ENCODE results near the gene GUSB.
"Not testable (repeated sequence)": the region's sequence is repeated elsewhere in the genome, so short reads cannot be mapped to it uniquely, and the experiment has no call there.

The GUSB gene

GRCh38 chr7:65975814-65976445 is 6.1 kb downstream of the GUSB start:
- no peak for FAIRE-seq

- FAIRE-seq = no peak
These were observed 7.1 kb downstream of the GUSB start for GRCh38 chr7:65974876-65975275.

- no peak for FAIRE-seq
These were observed 7.7 kb downstream of the GUSB start for GRCh38 chr7:65974191-65974801.

GRCh38 chr7:65972976-65973375 is 9.0 kb downstream of the GUSB start:
- FAIRE-seq = no peak

- no peak for FAIRE-seq
These were observed 11.0 kb downstream of the GUSB start for GRCh38 chr7:65971021-65971420.

DNA sequence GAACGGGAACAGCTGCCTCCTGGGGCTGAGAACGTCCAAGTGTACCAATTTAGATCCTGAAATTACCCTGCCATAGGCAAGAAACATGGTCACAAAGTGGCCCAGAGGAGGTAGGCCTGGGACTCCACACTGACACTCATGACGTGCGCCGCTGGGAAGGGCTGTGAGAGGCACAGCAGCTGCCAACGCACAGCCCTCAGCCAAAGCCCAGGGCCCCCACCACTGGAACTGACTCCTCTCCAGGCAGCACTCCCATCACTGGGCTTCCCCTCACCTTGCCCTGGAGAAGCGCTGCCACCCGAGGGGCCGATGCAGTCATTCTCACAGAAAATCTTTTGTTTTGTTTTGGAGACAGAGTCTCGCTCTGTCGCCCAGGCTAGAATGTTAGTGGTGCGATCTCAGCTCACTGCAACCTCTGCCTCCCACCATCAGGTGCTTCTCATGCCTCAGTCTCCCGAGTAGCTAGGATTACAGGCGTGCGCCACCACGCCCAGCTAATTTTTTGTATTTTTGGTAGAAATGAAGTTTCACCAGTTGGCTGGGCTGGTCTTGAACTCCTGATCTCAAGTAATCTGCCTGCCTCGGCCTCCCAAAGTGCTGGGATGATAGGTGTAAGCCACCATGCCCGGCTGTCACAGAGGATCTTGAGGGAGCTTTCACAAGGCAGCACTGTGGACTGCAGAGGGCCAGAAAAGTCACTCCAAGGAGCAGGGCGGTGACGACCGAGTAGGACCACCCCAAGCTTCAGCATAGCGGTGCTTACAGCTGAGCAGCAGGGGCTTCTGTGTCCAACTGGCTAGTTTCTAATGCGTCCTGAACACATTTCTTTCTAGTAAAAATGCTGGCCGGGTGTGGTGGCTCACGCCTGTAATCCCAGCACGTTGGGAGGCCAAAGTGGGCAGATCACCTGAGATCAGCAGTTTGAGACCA is 13.5 kb downstream of the GUSB start:
- no peak for FAIRE-seq

GRCh38 chr7:65967361-65968155 is 14.5 kb downstream of the GUSB start:
- FAIRE-seq = no peak

GRCh38 chr7:65966146-65966545 is 15.9 kb downstream of the GUSB start:
- no peak for FAIRE-seq

- FAIRE-seq = not testable (repeated sequence)
These were observed 17.3 kb downstream of the GUSB start for GRCh38 chr7:65964671-65965070.

GRCh38 chr7:65962033-65962432 is 20.0 kb downstream of the GUSB start:
- no peak for FAIRE-seq

DNA sequence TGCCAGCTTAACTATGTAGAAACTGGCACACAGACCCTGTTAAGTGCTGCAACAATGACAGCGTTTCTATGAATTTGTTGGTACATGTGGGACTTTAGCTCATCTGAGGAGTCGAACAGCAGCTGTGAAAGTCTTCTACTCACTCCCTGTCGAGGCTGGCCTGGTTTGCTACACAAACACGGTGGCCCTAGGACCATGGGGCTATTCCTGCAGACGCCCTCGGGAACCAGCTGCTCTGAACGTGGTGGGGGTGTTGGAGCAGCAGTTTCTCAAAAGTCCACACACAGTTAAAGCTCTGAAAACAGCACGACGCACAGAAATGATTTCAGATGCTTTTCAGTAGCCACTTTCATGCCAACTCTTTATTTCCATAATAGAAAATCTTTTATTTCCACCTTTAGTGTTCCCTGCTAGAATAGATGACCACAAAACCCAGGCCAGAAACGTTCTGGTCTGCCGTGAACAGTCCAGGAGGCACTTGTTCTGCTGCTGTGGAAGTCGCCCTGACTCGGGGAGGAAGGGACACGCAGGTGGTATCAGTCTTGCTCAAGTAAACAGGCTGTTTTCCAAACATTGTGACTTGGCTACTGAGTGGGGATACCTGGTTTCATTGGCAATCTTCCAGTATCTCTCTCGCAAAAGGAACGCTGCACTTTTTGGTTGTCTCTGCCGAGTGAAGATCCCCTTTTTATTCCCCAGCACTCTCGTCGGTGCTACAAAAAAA is 21.5 kb downstream of the GUSB start:
- FAIRE-seq = no peak

GRCh38 chr7:65955718-65956117 is 26.3 kb downstream of the GUSB start:
- FAIRE-seq = no peak

DNA sequence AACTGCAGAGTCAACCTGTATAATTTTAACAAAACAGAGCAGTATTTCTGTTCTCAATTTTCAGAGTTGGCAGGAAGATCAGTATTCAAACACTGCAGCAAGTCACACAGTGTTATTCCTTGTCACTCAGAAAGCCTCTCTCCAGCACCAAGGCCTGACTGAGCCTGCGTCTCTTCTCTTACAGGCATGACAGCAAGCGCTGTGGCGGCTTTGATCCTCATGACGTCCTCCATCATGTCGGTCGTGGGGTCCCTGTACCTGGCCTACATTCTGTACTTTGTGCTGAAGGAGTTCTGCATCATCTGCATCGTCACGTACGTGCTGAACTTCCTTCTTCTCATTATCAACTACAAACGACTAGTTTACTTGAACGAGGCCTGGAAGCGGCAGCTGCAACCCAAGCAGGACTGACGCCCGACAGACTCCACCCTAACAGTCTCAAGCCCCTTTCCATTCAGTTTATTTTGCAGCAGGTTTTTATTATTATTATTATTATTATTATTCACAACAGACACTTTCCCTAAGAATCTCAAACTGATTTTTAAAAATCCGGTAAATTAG is 28.0 kb downstream of the GUSB start:
- no peak for FAIRE-seq

GRCh38 chr7:65953001-65953720 is 28.9 kb downstream of the GUSB start:
- no peak for FAIRE-seq

- FAIRE-seq = no peak
These were observed 30.0 kb downstream of the GUSB start for GRCh38 chr7:65951837-65952578.

DNA sequence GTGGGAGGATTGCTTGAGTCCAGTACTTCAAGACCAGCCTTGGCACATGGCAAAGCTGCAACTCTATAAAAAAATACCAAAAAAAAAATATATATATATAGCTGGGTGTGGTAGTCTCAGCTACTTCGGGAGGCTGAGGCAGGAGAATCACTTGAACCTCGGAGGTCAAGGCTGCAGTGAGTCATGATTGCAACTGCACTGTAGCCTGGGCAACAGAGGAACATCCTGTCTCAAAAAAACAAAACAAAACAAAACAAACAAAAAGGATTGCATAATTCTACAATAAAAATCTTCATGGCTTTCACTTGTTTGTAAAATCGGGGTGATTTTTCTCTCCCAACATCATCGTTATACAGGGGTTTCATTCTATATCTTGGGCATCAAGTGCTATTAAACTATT is 35.1 kb downstream of the GUSB start:
- FAIRE-seq = no peak

GRCh38 chr7:65945787-65946186 is 36.2 kb downstream of the GUSB start:
- not testable (repeated sequence) for FAIRE-seq

DNA sequence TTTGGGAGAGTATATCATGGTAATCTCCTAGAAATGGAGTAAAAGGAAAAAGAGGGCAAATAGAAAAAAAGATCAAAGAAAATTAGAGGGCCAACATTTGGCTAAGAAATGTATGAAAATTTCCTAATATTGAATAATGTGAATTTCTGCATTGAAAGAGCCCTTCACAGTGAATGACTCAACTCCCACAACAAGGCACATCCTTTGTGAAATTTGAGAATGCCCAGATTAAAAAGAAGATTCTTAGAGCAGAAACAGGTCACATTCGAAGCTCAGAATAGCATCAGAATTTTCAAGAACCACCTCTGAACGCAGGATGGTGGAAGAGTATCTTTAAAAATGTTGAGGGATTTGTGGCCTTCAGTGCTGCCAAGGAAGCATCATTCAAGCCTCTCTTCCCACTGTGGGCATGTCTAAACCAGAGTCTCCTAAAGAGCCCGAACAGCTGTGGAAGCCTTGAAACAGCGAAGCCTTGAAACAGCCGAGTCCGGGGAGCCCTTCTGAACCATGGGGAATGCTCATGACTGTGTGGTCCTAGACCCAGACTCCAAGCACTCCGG is 43.6 kb downstream of the GUSB start:
- no peak for FAIRE-seq

GRCh38 chr7:65937296-65937695 is 44.7 kb downstream of the GUSB start:
- no peak for FAIRE-seq

- no peak for FAIRE-seq
These were observed 50.3 kb downstream of the GUSB start for GRCh38 chr7:65931685-65932084.

Data from endometrium (tissue), 2 donors.